Keratinocyte (primary cell): ENCODE data around the gene MRPL38. TPM values are rescaled to one million over a fixed set of nuclear protein-coding genes. Genes with fewer than 3 reads are reported as not detected.

Source experiments
- DNase-seq: peaks from one replicate; pipeline ENCODE4 v3.0.0-alpha.2; 2011; ENCODE audit warnings: low read depth, missing footprints, low spot score
- FAIRE-seq: peaks from 2 replicates; lab custom pipeline; 2011; peaks lifted over from hg19 to GRCh38; lab: Jason Lieb, UNC
- H2AFZ ChIP-seq: 2 replicates; pipeline ENCODE4 v1.6.0; 2012; ENCODE audit warnings: low read length, control low read depth, inconsistent platforms; ENCODE audit not compliant: control insufficient read depth
- H3K27ac ChIP-seq: 2 replicates; pipeline ENCODE4 v1.5.1; 2011; ENCODE audit warnings: low read length; ENCODE audit not compliant: control insufficient read depth, insufficient read depth
- H3K27me3 ChIP-seq: 3 replicates; pipeline ENCODE4 v1.6.0; 2011; ENCODE audit warnings: low read length; ENCODE audit not compliant: control insufficient read depth, insufficient read depth; ENCODE audit errors: extremely low read depth
- H3K36me3 ChIP-seq, 2 experiments: 2 replicates in 1 of 2; 3 replicates in 1 of 2; pipeline ENCODE4 v1.5.1; 2011; ENCODE audit warnings: low read length in 2 of 2, mild to moderate bottlenecking in 1 of 2; ENCODE audit not compliant: control insufficient read depth in 2 of 2, insufficient read depth in 2 of 2; ENCODE audit errors: extremely low read depth in 1 of 2
- H3K4me1 ChIP-seq: 3 replicates; pipeline ENCODE4 v1.5.1; 2011; ENCODE audit warnings: low read length; ENCODE audit not compliant: control insufficient read depth, insufficient read depth; ENCODE audit errors: extremely low read depth
- H3K4me2 ChIP-seq: 3 replicates; pipeline ENCODE4 v1.6.0; 2011; ENCODE audit warnings: low read depth, low read length; ENCODE audit not compliant: control insufficient read depth, insufficient read depth; ENCODE audit errors: extremely low read depth
- H3K4me3 ChIP-seq, 3 experiments: fragments of 200-600 bp in 1 of 3; sonication (generic) in 1 of 3; 2 replicates in 2 of 3; 3 replicates in 1 of 3; pipeline ENCODE4 v1.5.1; 2011 to 2016; ENCODE audit warnings: low read length in 3 of 3, mild to moderate bottlenecking in 3 of 3, control low read depth in 2 of 3, inconsistent platforms in 1 of 3, low read depth in 1 of 3, mixed read lengths in 1 of 3, mixed run types in 1 of 3, moderate library complexity in 1 of 3; ENCODE audit not compliant: control insufficient read depth in 2 of 3, insufficient read depth in 2 of 3; ENCODE audit errors: extremely low read depth in 1 of 3
- H3K79me2 ChIP-seq: 2 replicates; pipeline ENCODE4 v1.6.0; 2012; ENCODE audit warnings: low read length; ENCODE audit not compliant: control insufficient read depth, insufficient read depth
- H3K9ac ChIP-seq: 3 replicates; pipeline ENCODE4 v1.6.0; 2011; ENCODE audit warnings: low read length; ENCODE audit not compliant: control insufficient read depth, insufficient read depth; ENCODE audit errors: extremely low read depth
- H3K9me1 ChIP-seq: 3 replicates; pipeline ENCODE4 v1.6.0; 2011; ENCODE audit warnings: low read length; ENCODE audit not compliant: control insufficient read depth, insufficient read depth; ENCODE audit errors: extremely low read depth
- H3K9me3 ChIP-seq: 2 replicates; pipeline ENCODE4 v1.5.1; 2012; ENCODE audit warnings: low read depth, low read length; ENCODE audit not compliant: control insufficient read depth
- H4K20me1 ChIP-seq: 3 replicates; pipeline ENCODE4 v1.6.0; 2011; ENCODE audit warnings: low read length; ENCODE audit not compliant: control insufficient read depth, insufficient read depth; ENCODE audit errors: extremely low read depth
- CTCF ChIP-seq, 3 experiments: IDR thresholded peaks in 1 of 3; conservative IDR thresholded peaks in 1 of 3; optimal IDR thresholded peaks in 1 of 3; 2 replicates in 2 of 3; 3 replicates in 1 of 3; pipeline versions ENCODE3 to v1.5.1; 2011; ENCODE audit warnings: low read length in 3 of 3, mild to moderate bottlenecking in 3 of 3, moderate library complexity in 2 of 3, control low read depth in 1 of 3, inconsistent platforms in 1 of 3; ENCODE audit not compliant: insufficient read depth in 2 of 3; ENCODE audit errors: extremely low read depth in 1 of 3
- EZH2 ChIP-seq: IDR thresholded peaks from one replicate; pipeline ENCODE4 v1.6.1; 2012; ENCODE audit warnings: inconsistent platforms, mild to moderate bottlenecking, low read length, moderate library complexity
- dilution Hi-C: fragments of 300-500 bp; cut with MboI; formaldehyde crosslinking; loops from one replicate; pipeline ENCODE4 v1.7.0; 2020; ENCODE audit warnings: low sequenced_read_pairs; ENCODE audit not compliant: extremely low pct_ligation_motif_present
- polyA plus RNA-seq, 5 experiments: library from polyadenylated mRNA; depleted of rRNA in 3 of 5; stranded (reverse) in 3 of 5; stranded (forward) in 1 of 5; unstranded in 1 of 5; fragments of >200 nt; gene quantifications; 1 replicate in 1 of 5; 2 replicates in 3 of 5; 3 replicates in 1 of 5; pipeline versions ENCODE4 v1.2.1 to v1.2.3, GENCODE V29; 2011 to 2012; ENCODE audit warnings: missing spikeins in 2 of 5, low read depth in 1 of 5, low replicate concordance in 1 of 5

MRPL38 gene
- polyA plus RNA-seq, 1 donor (not counting 4 experiments of a cell fraction or from before 2014, with no cell fraction given), result 25.2 TPM

GRCh38 chr17:75932852-75933251 lies 28.2 kb upstream of the MRPL38 start:
- Histone ChIP-seq H3K4me3 (no peak overlapping the region), H3K27me3 (no peaks in the 10 kb centered on the region), H3K4me2 (no peak overlapping the region), H3K9ac (no peak overlapping the region), H3K9me3 (no peaks in the 10 kb centered on the region), H2AFZ (no peak overlapping the region), H3K4me1 (peaks cover 3% of the 10 kb centered on the region), H3K79me2 (no peaks in the 10 kb centered on the region), H3K9me1 (no peaks in the 10 kb centered on the region), H3K27ac (no peak overlapping the region), H4K20me1 (no peaks in the 10 kb centered on the region), H3K36me3 (no peaks in the 10 kb centered on the region)
- DNase-seq (no peak), FAIRE-seq (no peak)
- TF ChIP-seq CTCF (optimal IDR thresholded peaks at IDR 0.05 in 1 of 3, IDR thresholded peaks at IDR 0.05 in 1 of 3, conservative IDR thresholded peaks at IDR 0.05 in 1 of 3; ENCODE audit: extremely low read depth in 1 of 3, insufficient read depth in 2 of 3, low read length in 3 of 3), result no peak
- no peak for TF ChIP-seq EZH2
- dilution Hi-C loops, result no loop called here

- H3K4me2 ChIP-seq, result no peak overlapping the region
- no peaks in the 10 kb centered on the region for H3K36me3 ChIP-seq
- H3K27me3 ChIP-seq, result no peaks in the 10 kb centered on the region
- dilution Hi-C loops, result no loop called here
- H3K27ac ChIP-seq, result no peak overlapping the region
- no peak for FAIRE-seq
- no peaks in the 10 kb centered on the region for H3K79me2 ChIP-seq
- H2AFZ ChIP-seq, result no peak overlapping the region
- no peak overlapping the region for H3K9ac ChIP-seq
- DNase-seq, result no peak
- TF ChIP-seq EZH2 (no peak), CTCF (optimal IDR thresholded peaks at IDR 0.05 in 1 of 3, IDR thresholded peaks at IDR 0.05 in 1 of 3, conservative IDR thresholded peaks at IDR 0.05 in 1 of 3; ENCODE audit: extremely low read depth in 1 of 3, insufficient read depth in 2 of 3, low read length in 3 of 3) (no peak)
- no peaks in the 10 kb centered on the region for H4K20me1 ChIP-seq
- H3K9me3 ChIP-seq, result no peaks in the 10 kb centered on the region
- no peaks in the 10 kb centered on the region for H3K9me1 ChIP-seq
- H3K4me1 ChIP-seq, result peaks cover 15% of the 10 kb centered on the region
- H3K4me3 ChIP-seq, result no peak overlapping the region
Measured at GRCh38 chr17:75931062-75931461, 26.4 kb upstream of the MRPL38 start.
